ENCODE data around the gene SLC25A12. TPM values are rescaled to one million over a fixed set of nuclear protein-coding genes. Genes with fewer than 3 reads are reported as not detected.

SLC25A12 gene
- total and polyA plus RNA-seq, 2 of the 13 experiments (the other 11 are each of a cell fraction or from before 2014, with no cell fraction given), result 8.1 to 15.9 TPM

DNA sequence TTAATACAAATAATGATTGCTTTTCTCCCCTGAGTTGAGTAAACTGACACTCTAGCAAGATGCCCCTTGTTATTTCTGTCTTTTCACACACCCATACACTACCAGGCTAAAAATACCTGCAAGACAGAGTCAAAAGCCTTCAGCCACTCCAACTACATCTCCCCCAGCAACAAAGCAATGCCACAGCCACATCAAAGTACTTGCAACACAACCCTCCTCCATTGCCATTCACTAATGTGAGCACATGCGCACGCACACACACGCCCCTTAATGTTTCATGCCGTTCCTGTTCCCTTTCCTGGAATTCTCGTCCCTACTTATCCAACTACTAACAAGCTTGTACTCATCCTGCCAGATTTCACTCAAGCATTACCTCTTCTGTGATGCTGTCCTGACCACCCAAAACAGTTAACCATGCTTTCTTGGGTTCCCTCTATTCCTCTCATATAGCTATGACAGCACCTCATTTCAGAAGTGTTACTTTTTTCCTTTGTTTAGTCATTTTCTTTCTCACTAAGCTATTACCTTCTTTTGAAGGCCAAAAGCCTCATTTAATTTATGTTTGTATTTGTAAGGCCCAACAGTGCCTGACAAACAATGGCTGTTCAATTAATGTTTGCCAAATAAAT is 29.6 kb downstream of the SLC25A12 start (continued):
- TF ChIP-seq TAF15 (IDR thresholded peaks at IDR 0.05; ENCODE audit: low read depth, low read length, poor library complexity, severe bottlenecking) (no peak), TBX3 (IDR thresholded peaks at IDR 0.05; ENCODE audit: borderline replicate concordance) (no peak), ZZZ3 (CRISPR knock-in tag; IDR thresholded peaks at IDR 0.05; ENCODE audit: borderline replicate concordance) (no peak), HDAC1 (CRISPR knock-in tag; IDR thresholded peaks at IDR 0.05) (no peak)
- TF ChIP-seq, protein P1, sequence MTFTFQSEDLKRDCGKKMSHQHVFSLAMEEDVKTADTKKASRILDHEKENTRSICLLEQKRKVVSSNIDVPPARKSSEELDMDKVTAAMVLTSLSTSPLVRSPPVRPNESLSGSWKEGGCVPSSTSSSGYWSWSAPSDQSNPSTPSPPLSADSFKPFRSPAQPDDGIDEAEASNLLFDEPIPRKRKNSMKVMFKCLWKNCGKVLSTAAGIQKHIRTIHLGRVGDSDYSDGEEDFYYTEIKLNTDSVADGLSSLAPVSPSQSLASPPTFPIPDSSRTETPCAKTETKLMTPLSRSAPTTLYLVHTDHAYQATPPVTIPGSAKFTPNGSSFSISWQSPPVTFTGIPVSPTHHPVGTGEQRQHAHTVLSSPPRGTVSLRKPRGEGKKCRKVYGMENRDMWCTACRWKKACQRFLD (CRISPR knock-in tag; IDR thresholded peaks at IDR 0.05; ENCODE audit: borderline replicate concordance), result no peak

DNA sequence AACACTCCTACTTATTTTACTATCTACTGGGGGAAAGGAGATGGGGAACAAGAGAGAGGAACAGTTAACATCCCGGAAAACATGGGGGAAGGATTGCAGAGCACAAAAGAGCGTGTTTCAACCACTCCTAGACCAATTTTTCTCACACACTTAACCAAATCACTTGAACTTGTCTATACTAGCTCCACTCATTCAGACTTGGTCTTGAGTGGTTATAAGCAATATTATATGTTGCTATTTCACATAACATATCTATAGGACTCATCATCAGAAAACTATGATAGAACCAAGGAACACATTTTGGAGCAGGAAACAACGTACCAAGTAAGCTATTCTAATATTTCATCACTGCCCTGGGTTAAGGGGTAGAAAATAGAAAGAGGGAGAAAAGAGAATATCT is 31.5 kb downstream of the SLC25A12 start:
- WGBS (ENCODE audit: low lambda C conversion rate), result 98% methylated on average over 3 of the region's 3 CpGs
- no peaks in the 10 kb centered on the region for H3K79me2 ChIP-seq (ENCODE audit: insufficient read depth, low read length)
- no peaks in the 10 kb centered on the region for H3K9me3 ChIP-seq (ENCODE audit: low read length)
- FAIRE-seq, result no peak
- TF ChIP-seq, protein P2, sequence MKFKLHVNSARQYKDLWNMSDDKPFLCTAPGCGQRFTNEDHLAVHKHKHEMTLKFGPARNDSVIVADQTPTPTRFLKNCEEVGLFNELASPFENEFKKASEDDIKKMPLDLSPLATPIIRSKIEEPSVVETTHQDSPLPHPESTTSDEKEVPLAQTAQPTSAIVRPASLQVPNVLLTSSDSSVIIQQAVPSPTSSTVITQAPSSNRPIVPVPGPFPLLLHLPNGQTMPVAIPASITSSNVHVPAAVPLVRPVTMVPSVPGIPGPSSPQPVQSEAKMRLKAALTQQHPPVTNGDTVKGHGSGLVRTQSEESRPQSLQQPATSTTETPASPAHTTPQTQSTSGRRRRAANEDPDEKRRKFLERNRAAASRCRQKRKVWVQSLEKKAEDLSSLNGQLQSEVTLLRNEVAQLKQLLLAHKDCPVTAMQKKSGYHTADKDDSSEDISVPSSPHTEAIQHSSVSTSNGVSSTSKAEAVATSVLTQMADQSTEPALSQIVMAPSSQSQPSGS (CRISPR knock-in tag; IDR thresholded peaks at IDR 0.05), result no peak
- no peak for TF ChIP-seq ZFP62 (CRISPR knock-in tag; IDR thresholded peaks at IDR 0.05)
- TF ChIP-seq ZNF251 (CRISPR knock-in tag; IDR thresholded peaks at IDR 0.05), result no peak
- TF ChIP-seq, protein P3, sequence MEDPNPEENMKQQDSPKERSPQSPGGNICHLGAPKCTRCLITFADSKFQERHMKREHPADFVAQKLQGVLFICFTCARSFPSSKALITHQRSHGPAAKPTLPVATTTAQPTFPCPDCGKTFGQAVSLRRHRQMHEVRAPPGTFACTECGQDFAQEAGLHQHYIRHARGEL (CRISPR knock-in tag; IDR thresholded peaks at IDR 0.05), result no peak
- no peak for TF ChIP-seq ZFP82 (CRISPR knock-in tag; IDR thresholded peaks at IDR 0.05; ENCODE audit: borderline replicate concordance)
- TF ChIP-seq, protein P4, sequence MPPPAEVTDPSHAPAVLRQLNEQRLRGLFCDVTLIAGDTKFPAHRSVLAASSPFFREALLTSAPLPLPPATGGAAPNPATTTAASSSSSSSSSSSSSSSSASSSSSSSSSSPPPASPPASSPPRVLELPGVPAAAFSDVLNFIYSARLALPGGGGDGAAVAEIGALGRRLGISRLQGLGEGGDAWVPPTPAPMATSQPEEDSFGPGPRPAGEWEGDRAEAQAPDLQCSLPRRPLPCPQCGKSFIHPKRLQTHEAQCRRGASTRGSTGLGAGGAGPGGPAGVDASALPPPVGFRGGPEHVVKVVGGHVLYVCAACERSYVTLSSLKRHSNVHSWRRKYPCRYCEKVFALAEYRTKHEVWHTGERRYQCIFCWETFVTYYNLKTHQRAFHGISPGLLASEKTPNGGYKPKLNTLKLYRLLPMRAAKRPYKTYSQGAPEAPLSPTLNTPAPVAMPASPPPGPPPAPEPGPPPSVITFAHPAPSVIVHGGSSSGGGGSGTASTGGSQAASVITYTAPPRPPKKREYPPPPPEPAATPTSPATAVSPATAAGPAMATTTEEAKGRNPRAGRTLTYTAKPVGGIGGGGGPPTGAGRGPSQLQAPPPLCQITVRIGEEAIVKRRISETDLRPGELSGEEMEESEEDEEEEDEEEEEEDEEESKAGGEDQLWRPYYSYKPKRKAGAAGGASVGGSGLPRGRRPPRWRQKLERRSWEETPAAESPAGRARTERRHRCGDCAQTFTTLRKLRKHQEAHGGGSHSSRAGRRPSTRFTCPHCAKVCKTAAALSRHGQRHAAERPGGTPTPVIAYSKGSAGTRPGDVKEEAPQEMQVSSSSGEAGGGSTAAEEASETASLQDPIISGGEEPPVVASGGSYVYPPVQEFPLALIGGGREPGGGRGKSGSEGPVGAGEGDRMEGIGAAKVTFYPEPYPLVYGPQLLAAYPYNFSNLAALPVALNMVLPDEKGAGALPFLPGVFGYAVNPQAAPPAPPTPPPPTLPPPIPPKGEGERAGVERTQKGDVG (CRISPR knock-in tag; IDR thresholded peaks at IDR 0.05; ENCODE audit: borderline replicate concordance), result no peak
- TF ChIP-seq ZNF232 (CRISPR knock-in tag; IDR thresholded peaks at IDR 0.05; ENCODE audit: borderline replicate concordance), result no peak
- in situ Hi-C loops (cut with HindIII; ENCODE audit: extremely low pct_ligation_motif_present, low pct_unique_long_range_greater_than_20kb) (no loop called here), intact Hi-C loops (cut with micrococcal nuclease; ENCODE audit: unreplicated experiment) (no loop called here)
- H3K4me2 ChIP-seq (ENCODE audit: low read depth, low read length), result no peak overlapping the region
- POLR2A ChIA-PET, result no interaction called here
- no peak overlapping the region for H2AFZ ChIP-seq (ENCODE audit: low read length)
- 0 out of 5 replicates have a peak, but pooled peaks cover 0 to 1% of the 10 kb centered on the region in 2 experiments for H3K36me3 ChIP-seq (replicated peaks in 1 of 2; ENCODE audit: control insufficient read depth in 1 of 2, insufficient read depth in 2 of 2, low read length in 2 of 2)
- no peaks in the 10 kb centered on the region for H4K20me1 ChIP-seq (ENCODE audit: insufficient read depth, low read length)
- H3K9ac ChIP-seq (ENCODE audit: insufficient read depth, low read depth, low read length), result no peak overlapping the region
- H3K4me3 ChIP-seq (replicated peaks in 1 of 3; ENCODE audit: insufficient read depth in 1 of 3, low read depth in 2 of 3, low read length in 3 of 3), result no peak overlapping the region
- no peaks in the 10 kb centered on the region for H3K4me1 ChIP-seq (ENCODE audit: insufficient read depth, low read length)
- CTCF ChIA-PET (ENCODE audit: low intra/inter-chr PET ratio, low total read pairs), result no interaction called here
- no peak overlapping the region for H3K27ac ChIP-seq (ENCODE audit: extremely low read length, insufficient read depth, low read length)
- no peak for ATAC-seq
- no peak for DNase-seq (ENCODE audit: low spot score)
- no TSS peak for BruUV-seq (replicated peaks)
- H3K27me3 ChIP-seq (ENCODE audit: control insufficient read depth in 1 of 2, insufficient read depth in 2 of 2, low read length in 2 of 2), result no peaks in the 10 kb centered on the region
